Adrenal gland (tissue), 5 donors: Measurements from ENCODE around the gene NOM1.

Experiments used
- CTCF ChIP-seq, 6 experiments: fragments of 450-650 bp in 4 of 6; fragments of 200-600 bp in 2 of 6; sonication (generic) in 1 of 6; IDR thresholded peaks; 1 replicate in 5 of 6; 2 replicates in 1 of 6; pipeline versions ENCODE4 v1.5.1 to v1.8.0; 2016 to 2021; ENCODE audit warnings: antibody characterized with exemption in 6 of 6, mild to moderate bottlenecking in 2 of 6, moderate library complexity in 1 of 6
- POLR2A ChIP-seq, 2 donors: fragments of 450-650 bp; IDR thresholded peaks; one replicate each; pipeline ENCODE4 v1.6.1; 2017; ENCODE audit warnings: antibody characterized with exemption in 2 of 2, mild to moderate bottlenecking in 2 of 2, moderate library complexity in 1 of 2
- donor health status: DM: no; HTN: no; CAD: no.

- TF ChIP-seq CTCF (IDR thresholded peaks at IDR 0.05) (no peak), POLR2A (IDR thresholded peaks at IDR 0.05) (no peak)
Measured at GRCh38 chr7:156979007-156979606, 29.6 kb downstream of the NOM1 start.
